OCI-LY3 (cell line): Measurements from ENCODE around the gene ZBTB8A.

ENCODE experiments used
- H2AFZ ChIP-seq: fragments of 200-600, 300-600 bp; shearing (Covaris generic); 2 replicates; pipeline ENCODE4 v1.6.0; 2014; ENCODE audit warnings: antibody characterized with exemption, low read depth, low read length
- H3K27ac ChIP-seq: fragments of 200-600, 300-600 bp; sonication (generic); 2 replicates; pipeline ENCODE4 v1.5.1; 2014; ENCODE audit warnings: mild to moderate bottlenecking, low read length, moderate library complexity, mixed read lengths
- H3K27me3 ChIP-seq: fragments of 200-600, 300-600 bp; sonication (generic); 2 replicates; pipeline ENCODE4 v1.6.1; 2014; ENCODE audit warnings: low read depth, low read length, mixed read lengths
- H3K36me3 ChIP-seq: fragments of 200-600, 300-600 bp; sonication (generic); replicated peaks from 2 replicates; pipeline ENCODE3; 2014; ENCODE audit warnings: low read depth, low read length, mixed read lengths
- H3K4me1 ChIP-seq: fragments of 300-600, 200-600 bp; sonication (generic); 2 replicates; pipeline ENCODE4 v1.6.1; 2014; ENCODE audit warnings: low read length, mixed read lengths
- H3K4me2 ChIP-seq: fragments of 200-600, 300-600 bp; sonication (generic); 2 replicates; pipeline ENCODE4 v1.6.1; 2014; ENCODE audit warnings: low read length, mixed read lengths
- H3K4me3 ChIP-seq: fragments of 300-600, 200-600 bp; sonication (generic); 2 replicates; pipeline ENCODE4 v1.5.1; 2014; ENCODE audit warnings: antibody characterized with exemption, mild to moderate bottlenecking, low read length, moderate library complexity
- H3K79me2 ChIP-seq: fragments of 300-600, 200-600 bp; shearing (Covaris generic); 2 replicates; pipeline ENCODE4 v1.6.1; 2014; ENCODE audit warnings: mild to moderate bottlenecking, low read length, mixed read lengths
- H3K9ac ChIP-seq: fragments of 300-600, 200-600 bp; shearing (Covaris generic); 2 replicates; pipeline ENCODE4 v1.6.0; 2014; ENCODE audit warnings: mild to moderate bottlenecking, low read length, moderate library complexity
- H3K9me3 ChIP-seq: fragments of 200-600, 300-600 bp; shearing (Covaris generic); 2 replicates; pipeline ENCODE4 v1.6.1; 2014; ENCODE audit warnings: low read length, mixed read lengths; ENCODE audit not compliant: insufficient read depth
- H4K20me1 ChIP-seq: fragments of 200-600, 300-600 bp; sonication (generic); 2 replicates; pipeline ENCODE4 v1.6.1; 2016; ENCODE audit warnings: low read length, mixed read lengths; ENCODE audit not compliant: insufficient read depth
- EZH2phosphoT487 ChIP-seq: fragments of 200-600 bp; shearing (Covaris generic); IDR thresholded peaks from 2 replicates; pipeline ENCODE4 v1.6.1; 2018; ENCODE audit warnings: antibody characterized with exemption, mixed run types, low read depth
- TF ChIP-seq, protein P1 (sequence below): fragments of 200-600, 300-600 bp; sonication (generic); IDR thresholded peaks from 2 replicates; pipeline ENCODE4 v1.5.1; 2014; ENCODE audit warnings: antibody characterized with exemption, low read length, low read depth

Gene ZBTB8A

GRCh38 chr1:32605711-32606424 lies 66.6 kb downstream of the ZBTB8A start:
- TF ChIP-seq, protein P1, sequence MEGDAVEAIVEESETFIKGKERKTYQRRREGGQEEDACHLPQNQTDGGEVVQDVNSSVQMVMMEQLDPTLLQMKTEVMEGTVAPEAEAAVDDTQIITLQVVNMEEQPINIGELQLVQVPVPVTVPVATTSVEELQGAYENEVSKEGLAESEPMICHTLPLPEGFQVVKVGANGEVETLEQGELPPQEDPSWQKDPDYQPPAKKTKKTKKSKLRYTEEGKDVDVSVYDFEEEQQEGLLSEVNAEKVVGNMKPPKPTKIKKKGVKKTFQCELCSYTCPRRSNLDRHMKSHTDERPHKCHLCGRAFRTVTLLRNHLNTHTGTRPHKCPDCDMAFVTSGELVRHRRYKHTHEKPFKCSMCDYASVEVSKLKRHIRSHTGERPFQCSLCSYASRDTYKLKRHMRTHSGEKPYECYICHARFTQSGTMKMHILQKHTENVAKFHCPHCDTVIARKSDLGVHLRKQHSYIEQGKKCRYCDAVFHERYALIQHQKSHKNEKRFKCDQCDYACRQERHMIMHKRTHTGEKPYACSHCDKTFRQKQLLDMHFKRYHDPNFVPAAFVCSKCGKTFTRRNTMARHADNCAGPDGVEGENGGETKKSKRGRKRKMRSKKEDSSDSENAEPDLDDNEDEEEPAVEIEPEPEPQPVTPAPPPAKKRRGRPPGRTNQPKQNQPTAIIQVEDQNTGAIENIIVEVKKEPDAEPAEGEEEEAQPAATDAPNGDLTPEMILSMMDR: no peak
- no peak for TF ChIP-seq EZH2phosphoT487
- Histone ChIP-seq H3K36me3 (no peaks in the 10 kb centered on the region), H3K9ac (no peak overlapping the region)

DNA sequence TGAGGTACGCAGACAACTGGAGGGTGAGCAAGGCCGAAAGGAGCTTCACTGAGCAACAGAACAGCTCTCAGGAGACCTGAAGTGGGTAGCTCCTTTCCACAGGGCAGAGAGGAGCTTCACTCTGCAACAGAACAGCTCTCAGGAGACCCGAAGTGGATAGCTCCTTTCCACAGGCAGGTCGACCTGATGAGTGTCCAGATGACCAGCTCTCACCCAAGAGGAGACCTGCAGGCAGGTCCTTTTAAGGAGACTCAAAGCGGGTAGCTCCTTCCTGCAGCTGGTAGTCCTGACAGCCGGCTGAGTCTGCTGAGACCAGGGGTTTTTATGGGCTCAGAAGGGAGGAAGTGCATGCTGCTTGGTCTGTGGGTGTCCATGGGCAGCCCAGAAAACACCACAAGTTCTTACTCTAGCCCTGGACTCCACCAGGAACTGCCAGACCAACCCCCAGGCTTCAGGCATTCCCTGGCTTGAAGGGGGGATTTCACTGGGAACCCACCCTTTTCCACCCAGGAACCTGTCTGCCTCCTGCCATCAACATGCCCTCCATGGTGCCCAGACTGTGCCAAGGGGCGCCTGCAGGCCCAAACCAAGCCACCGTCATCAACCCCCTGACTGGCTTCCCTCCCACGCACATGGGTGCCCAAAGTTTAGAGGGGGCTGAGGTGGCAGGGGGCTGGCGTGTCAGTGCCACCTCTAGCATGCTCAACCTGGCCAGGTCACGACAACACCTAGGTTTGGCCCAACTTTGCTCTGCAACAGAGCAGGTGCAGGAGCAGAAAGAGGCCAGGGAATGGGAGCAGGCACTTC lies 67.5 kb downstream of the ZBTB8A start:
- Histone ChIP-seq H3K27ac (no peak overlapping the region), H3K27me3 (no peaks in the 10 kb centered on the region), H2AFZ (no peak overlapping the region), H3K9ac (no peak overlapping the region), H3K79me2 (no peaks in the 10 kb centered on the region), H3K9me3 (no peaks in the 10 kb centered on the region), H4K20me1 (no peaks in the 10 kb centered on the region), H3K4me2 (no peak overlapping the region), H3K36me3 (no peaks in the 10 kb centered on the region), H3K4me3 (no peak overlapping the region), H3K4me1 (peaks cover 21% of the 10 kb centered on the region)
- TF ChIP-seq EZH2phosphoT487: no peak
- TF ChIP-seq, protein P1: no peak

More at GRCh38 chr1:32605711-32606424, 66.6 kb downstream of the ZBTB8A start:
- Histone ChIP-seq H3K27me3 (no peaks in the 10 kb centered on the region), H3K9me3 (no peaks in the 10 kb centered on the region), H3K4me2 (no peak overlapping the region), H2AFZ (no peak overlapping the region), H3K4me3 (no peak overlapping the region), H4K20me1 (no peaks in the 10 kb centered on the region), H3K27ac (no peak overlapping the region), H3K4me1 (peaks cover 21% of the 10 kb centered on the region), H3K79me2 (no peaks in the 10 kb centered on the region)

- H3K27ac ChIP-seq: no peak overlapping the region
- no peak overlapping the region for H3K9ac ChIP-seq
- no peaks in the 10 kb centered on the region for H3K36me3 ChIP-seq
- no peak overlapping the region for H3K4me3 ChIP-seq
- H3K4me2 ChIP-seq: no peak overlapping the region; the same call in 1 of the 2 replicates
- H2AFZ ChIP-seq: no peak overlapping the region
- H3K9me3 ChIP-seq: no peaks in the 10 kb centered on the region
- H4K20me1 ChIP-seq: no peaks in the 10 kb centered on the region
- peaks cover 21% of the 10 kb centered on the region for H3K4me1 ChIP-seq
- TF ChIP-seq, protein P1: no peak
- TF ChIP-seq EZH2phosphoT487: no peak
- H3K79me2 ChIP-seq: no peaks in the 10 kb centered on the region
- no peaks in the 10 kb centered on the region for H3K27me3 ChIP-seq
Measured at GRCh38 chr1:32609180-32609579, 70.0 kb downstream of the ZBTB8A start.

- H3K4me3 ChIP-seq: no peak overlapping the region
- H3K9ac ChIP-seq: no peak overlapping the region
- no peak overlapping the region for H3K27ac ChIP-seq
- H4K20me1 ChIP-seq: no peaks in the 10 kb centered on the region
- no peak for TF ChIP-seq EZH2phosphoT487
- TF ChIP-seq, protein P1: no peak
- H3K9me3 ChIP-seq: no peaks in the 10 kb centered on the region
- no peak overlapping the region for H2AFZ ChIP-seq
- H3K4me2 ChIP-seq: no peak overlapping the region
- no peaks in the 10 kb centered on the region for H3K79me2 ChIP-seq
- no peaks in the 10 kb centered on the region for H3K27me3 ChIP-seq
- H3K4me1 ChIP-seq: peaks cover 18% of the 10 kb centered on the region
- H3K36me3 ChIP-seq: no peaks in the 10 kb centered on the region
Measured at GRCh38 chr1:32611859-32612188, 72.6 kb downstream of the ZBTB8A start.
